Measurements from ENCODE around the gene PAM. TPM values are rescaled to one million over a fixed set of nuclear protein-coding genes. Genes with fewer than 3 reads are reported as not detected.
A peak's percentile ranks its signal among the peaks of the same experiment; 100 is the strongest.

Gene PAM
- total RNA-seq, 1 donor from 2014 or later, result 267 TPM

GRCh38 chr5:102794677-102795331, 39.7 kb downstream of the PAM start:
- no peaks in the 10 kb centered on the region for H3K9me3 Mint-ChIP-seq (ENCODE audit: unreplicated experiment)

GRCh38 chr5:102795526-102795925, 40.4 kb downstream of the PAM start:
- Mint-ChIP-seq H3K27ac (ENCODE audit: unreplicated experiment) (peak overlapping the region; percentile 11), H3K4me1 (ENCODE audit: unreplicated experiment) (peaks cover 33% of the 10 kb centered on the region), H3K9me3 (ENCODE audit: unreplicated experiment) (no peaks in the 10 kb centered on the region), H3K4me3 (ENCODE audit: unreplicated experiment) (no peak overlapping the region), H3K36me3 (ENCODE audit: unreplicated experiment) (no peaks in the 10 kb centered on the region), H3K27me3 (ENCODE audit: unreplicated experiment) (no peaks in the 10 kb centered on the region)
- TF ChIP-seq CTCF (IDR thresholded peaks at IDR 0.05), result no peak
- DNase-seq (ENCODE audit: extremely low spot score, unreplicated experiment), result no peak

More at GRCh38 chr5:102794677-102795331, 39.7 kb downstream of the PAM start:
- Mint-ChIP-seq H3K4me1 (ENCODE audit: unreplicated experiment) (peaks cover 27% of the 10 kb centered on the region), H3K4me3 (ENCODE audit: unreplicated experiment) (no peak overlapping the region), H3K36me3 (ENCODE audit: unreplicated experiment) (no peaks in the 10 kb centered on the region), H3K27me3 (ENCODE audit: unreplicated experiment) (no peaks in the 10 kb centered on the region), H3K27ac (ENCODE audit: unreplicated experiment) (no peak overlapping the region)
- no peak for TF ChIP-seq CTCF (IDR thresholded peaks at IDR 0.05)
- DNase-seq (ENCODE audit: extremely low spot score, unreplicated experiment), result no peak

GRCh38 chr5:102796009-102796408, 40.9 kb downstream of the PAM start:
- Mint-ChIP-seq H3K27ac (ENCODE audit: unreplicated experiment) (peak overlapping the region; percentile 11), H3K36me3 (ENCODE audit: unreplicated experiment) (no peaks in the 10 kb centered on the region), H3K27me3 (ENCODE audit: unreplicated experiment) (no peaks in the 10 kb centered on the region), H3K4me1 (ENCODE audit: unreplicated experiment) (peaks cover 36% of the 10 kb centered on the region), H3K9me3 (ENCODE audit: unreplicated experiment) (no peaks in the 10 kb centered on the region), H3K4me3 (ENCODE audit: unreplicated experiment) (no peak overlapping the region)
- no peak for DNase-seq (ENCODE audit: extremely low spot score, unreplicated experiment)
- TF ChIP-seq CTCF (IDR thresholded peaks at IDR 0.05), result no peak

GRCh38 chr5:102796498-102796897, 41.4 kb downstream of the PAM start:
- H3K4me3 Mint-ChIP-seq (ENCODE audit: unreplicated experiment), result no peak overlapping the region
- peaks cover 40% of the 10 kb centered on the region for H3K4me1 Mint-ChIP-seq (ENCODE audit: unreplicated experiment)
- TF ChIP-seq CTCF (IDR thresholded peaks at IDR 0.05), result no peak
- H3K9me3 Mint-ChIP-seq (ENCODE audit: unreplicated experiment), result no peaks in the 10 kb centered on the region
- no peak overlapping the region for H3K27ac Mint-ChIP-seq (ENCODE audit: unreplicated experiment)
- no peaks in the 10 kb centered on the region for H3K27me3 Mint-ChIP-seq (ENCODE audit: unreplicated experiment)
- no peaks in the 10 kb centered on the region for H3K36me3 Mint-ChIP-seq (ENCODE audit: unreplicated experiment)
- DNase-seq (ENCODE audit: extremely low spot score, unreplicated experiment), result no peak

GRCh38 chr5:102797322-102797884, 42.3 kb downstream of the PAM start:
- no peaks in the 10 kb centered on the region for H3K9me3 Mint-ChIP-seq (ENCODE audit: unreplicated experiment)
- no peak for DNase-seq (ENCODE audit: extremely low spot score, unreplicated experiment)
- no peak for TF ChIP-seq CTCF (IDR thresholded peaks at IDR 0.05)
- no peaks in the 10 kb centered on the region for H3K27me3 Mint-ChIP-seq (ENCODE audit: unreplicated experiment)
- H3K4me3 Mint-ChIP-seq (ENCODE audit: unreplicated experiment), result no peak overlapping the region
- no peak overlapping the region for H3K27ac Mint-ChIP-seq (ENCODE audit: unreplicated experiment)
- H3K36me3 Mint-ChIP-seq (ENCODE audit: unreplicated experiment), result no peaks in the 10 kb centered on the region
- peaks cover 39% of the 10 kb centered on the region for H3K4me1 Mint-ChIP-seq (ENCODE audit: unreplicated experiment)
